ENCODE measurements around the gene PIGU. TPM values are rescaled to one million over a fixed set of nuclear protein-coding genes. Genes with fewer than 3 reads are reported as not detected.
"Not testable (repeated sequence)": the region's sequence is repeated elsewhere in the genome, so short reads cannot be mapped to it uniquely, and the experiment has no call there.

PIGU gene
- total and polyA plus RNA-seq, 2 donors (not counting 1 experiment from before 2014, with no cell fraction given): 6.4 to 42.6 TPM

DNA sequence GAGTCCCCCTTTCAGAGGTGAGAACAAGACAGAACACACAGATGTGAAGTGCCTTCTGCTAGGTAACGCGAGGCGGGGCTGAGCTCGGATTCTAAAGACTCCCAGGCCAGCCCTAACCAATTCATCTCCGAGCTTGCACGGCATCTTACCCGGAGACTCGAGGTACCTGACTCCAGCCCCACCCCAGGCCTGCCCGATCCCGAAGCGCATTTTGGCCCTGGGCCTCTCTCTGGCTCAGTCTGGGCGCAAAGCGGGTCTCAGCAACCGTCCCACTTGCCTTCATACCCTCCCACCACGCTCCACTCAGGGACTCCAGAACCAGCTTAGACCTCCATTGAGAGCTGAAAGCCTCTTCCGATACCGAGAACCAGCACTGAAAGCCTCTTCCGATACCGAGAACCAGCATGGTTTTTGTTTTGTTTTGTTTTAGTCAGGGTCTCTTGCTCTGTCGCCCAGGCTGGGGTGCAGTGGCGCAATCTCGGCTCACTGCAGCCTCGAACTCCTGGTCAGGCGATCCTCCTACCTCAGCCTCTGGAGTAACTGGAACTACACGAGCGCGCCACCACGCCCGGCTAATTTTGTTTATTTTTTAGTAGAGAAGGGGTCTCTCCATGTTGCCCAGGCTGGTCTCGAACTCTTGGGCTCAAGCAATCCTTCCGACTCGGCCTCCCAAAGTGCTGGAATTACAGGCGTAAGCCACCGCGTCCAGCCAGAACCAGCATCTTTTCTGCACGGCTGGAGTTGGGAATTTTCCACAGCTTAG is 161.2 kb downstream of the PIGU start:
- TF ChIP-seq, protein P1, sequence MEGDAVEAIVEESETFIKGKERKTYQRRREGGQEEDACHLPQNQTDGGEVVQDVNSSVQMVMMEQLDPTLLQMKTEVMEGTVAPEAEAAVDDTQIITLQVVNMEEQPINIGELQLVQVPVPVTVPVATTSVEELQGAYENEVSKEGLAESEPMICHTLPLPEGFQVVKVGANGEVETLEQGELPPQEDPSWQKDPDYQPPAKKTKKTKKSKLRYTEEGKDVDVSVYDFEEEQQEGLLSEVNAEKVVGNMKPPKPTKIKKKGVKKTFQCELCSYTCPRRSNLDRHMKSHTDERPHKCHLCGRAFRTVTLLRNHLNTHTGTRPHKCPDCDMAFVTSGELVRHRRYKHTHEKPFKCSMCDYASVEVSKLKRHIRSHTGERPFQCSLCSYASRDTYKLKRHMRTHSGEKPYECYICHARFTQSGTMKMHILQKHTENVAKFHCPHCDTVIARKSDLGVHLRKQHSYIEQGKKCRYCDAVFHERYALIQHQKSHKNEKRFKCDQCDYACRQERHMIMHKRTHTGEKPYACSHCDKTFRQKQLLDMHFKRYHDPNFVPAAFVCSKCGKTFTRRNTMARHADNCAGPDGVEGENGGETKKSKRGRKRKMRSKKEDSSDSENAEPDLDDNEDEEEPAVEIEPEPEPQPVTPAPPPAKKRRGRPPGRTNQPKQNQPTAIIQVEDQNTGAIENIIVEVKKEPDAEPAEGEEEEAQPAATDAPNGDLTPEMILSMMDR (conservative IDR thresholded peaks at IDR 0.05 in 1 of 2, IDR thresholded peaks at IDR 0.05 in 1 of 2; ENCODE audit: low read depth in 1 of 2, low read length in 2 of 2): no peak
- no peak for TF ChIP-seq EZH2 (IDR thresholded peaks at IDR 0.05; ENCODE audit: low read length, missing control alignments)
- Histone ChIP-seq H3K27ac (ENCODE audit: insufficient read depth, low read length) (peak overlapping the region; percentile 92), H3K4me1 (ENCODE audit: control insufficient read depth, extremely low read depth, insufficient read depth, low read length) (peaks cover 3% of the 10 kb centered on the region), H3K4me2 (ENCODE audit: extremely low read depth, insufficient read depth, low read length) (peak overlapping the region; percentile 77), H3K36me3 (ENCODE audit: control insufficient read depth, insufficient read depth, low read length) (no peaks in the 10 kb centered on the region), H3K27me3 (ENCODE audit: control insufficient read depth, insufficient read depth, low read length) (no peaks in the 10 kb centered on the region), H4K20me1 (ENCODE audit: control insufficient read depth, extremely low read depth, insufficient read depth, low read length) (no peaks in the 10 kb centered on the region), H3K4me3 (replicated peaks in 1 of 4; ENCODE audit: control extremely low read depth in 1 of 4, insufficient read depth in 1 of 4, low read depth in 3 of 4, low read length in 4 of 4) (peak overlapping the region; percentile 63 to 74 (median 64)), H3K9me3 (ENCODE audit: control insufficient read depth, insufficient read depth, low read depth, low read length) (no peaks in the 10 kb centered on the region), H3K9ac (ENCODE audit: insufficient read depth, low read length) (peak overlapping the region; percentile 96), H2AFZ (ENCODE audit: low read length) (no peak overlapping the region), H3K79me2 (ENCODE audit: control insufficient read depth, insufficient read depth, low read length) (peaks cover 41% of the 10 kb centered on the region)
- peak in 1 of 2 donors; percentile 56 for DNase-seq (ENCODE audit: low read depth in 2 of 2)

- H3K9ac ChIP-seq (ENCODE audit: insufficient read depth, low read length): no peak overlapping the region
- H3K27me3 ChIP-seq (ENCODE audit: control insufficient read depth, insufficient read depth, low read length): no peaks in the 10 kb centered on the region
- H3K9me3 ChIP-seq (ENCODE audit: control insufficient read depth, insufficient read depth, low read depth, low read length): no peaks in the 10 kb centered on the region
- H3K36me3 ChIP-seq (ENCODE audit: control insufficient read depth, insufficient read depth, low read length): no peaks in the 10 kb centered on the region
- H3K4me3 ChIP-seq (replicated peaks in 1 of 4; ENCODE audit: control extremely low read depth in 1 of 4, insufficient read depth in 1 of 4, low read depth in 3 of 4, low read length in 4 of 4): peak overlapping the region; percentile 63 to 74 (median 64)
- H3K4me1 ChIP-seq (ENCODE audit: control insufficient read depth, extremely low read depth, insufficient read depth, low read length): peaks cover 3% of the 10 kb centered on the region
- no peak overlapping the region for H2AFZ ChIP-seq (ENCODE audit: low read length)
- H3K79me2 ChIP-seq (ENCODE audit: control insufficient read depth, insufficient read depth, low read length): peaks cover 34% of the 10 kb centered on the region
- H3K27ac ChIP-seq (ENCODE audit: insufficient read depth, low read length): peak overlapping the region; percentile 92
- peak overlapping the region; percentile 77 for H3K4me2 ChIP-seq (ENCODE audit: extremely low read depth, insufficient read depth, low read length)
- H4K20me1 ChIP-seq (ENCODE audit: control insufficient read depth, extremely low read depth, insufficient read depth, low read length): no peaks in the 10 kb centered on the region
- DNase-seq (ENCODE audit: low read depth in 2 of 2): peak in 1 of 2 donors; percentile 44
- no peak for TF ChIP-seq EZH2 (IDR thresholded peaks at IDR 0.05; ENCODE audit: low read length, missing control alignments)
- TF ChIP-seq, protein P1 (conservative IDR thresholded peaks at IDR 0.05 in 1 of 2, IDR thresholded peaks at IDR 0.05 in 1 of 2; ENCODE audit: low read depth in 1 of 2, low read length in 2 of 2): no peak
Measured at GRCh38 chr20:34514897-34515483, 161.9 kb downstream of the PIGU start.

DNA sequence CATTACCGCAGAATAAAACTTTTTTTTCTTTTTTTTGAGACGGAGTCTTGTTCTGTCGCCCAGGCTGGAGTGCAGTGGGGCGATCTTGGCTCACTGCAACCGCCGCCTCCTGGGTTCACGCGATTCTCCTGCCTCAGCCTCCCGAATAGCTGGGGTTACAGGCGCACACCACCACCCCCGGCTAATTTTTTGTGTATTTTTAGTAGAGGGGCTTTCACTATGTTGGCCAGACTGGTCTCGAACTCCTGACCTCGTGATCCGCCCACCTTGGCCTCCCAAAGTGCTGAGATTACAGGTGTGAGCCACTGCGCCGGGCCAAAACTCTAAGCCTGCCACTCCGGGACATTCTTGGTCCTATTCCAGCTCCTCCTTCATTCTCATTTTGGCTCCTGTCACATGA is 162.9 kb downstream of the PIGU start:
- not testable (repeated sequence) for DNase-seq (ENCODE audit: low read depth in 2 of 2); H3K27me3 ChIP-seq (ENCODE audit: control insufficient read depth, insufficient read depth, low read length); H4K20me1 ChIP-seq (ENCODE audit: control insufficient read depth, extremely low read depth, insufficient read depth, low read length); H3K4me1 ChIP-seq (ENCODE audit: control insufficient read depth, extremely low read depth, insufficient read depth, low read length); H3K36me3 ChIP-seq (ENCODE audit: control insufficient read depth, insufficient read depth, low read length); H3K9me3 ChIP-seq (ENCODE audit: control insufficient read depth, insufficient read depth, low read depth, low read length); H3K27ac ChIP-seq (ENCODE audit: insufficient read depth, low read length); H3K4me3 ChIP-seq (replicated peaks in 1 of 4; ENCODE audit: control extremely low read depth in 1 of 4, insufficient read depth in 1 of 4, low read depth in 3 of 4, low read length in 4 of 4); H3K4me2 ChIP-seq (ENCODE audit: extremely low read depth, insufficient read depth, low read length); H3K9ac ChIP-seq (ENCODE audit: insufficient read depth, low read length); H2AFZ ChIP-seq (ENCODE audit: low read length)
- peaks cover 25% of the 10 kb centered on the region for H3K79me2 ChIP-seq (ENCODE audit: control insufficient read depth, insufficient read depth, low read length)
